H9 (cell line): ENCODE data around the gene ST6GALNAC3. TPM values are rescaled to one million over a fixed set of nuclear protein-coding genes. Genes with fewer than 3 reads are reported as not detected.

ENCODE experiments used
- DNase-seq: peaks from one replicate; pipeline ENCODE4 v3.0.0-alpha.2; 2017
- H2AFZ ChIP-seq: one replicate; pipeline ENCODE4 v1.6.1; 2013; ENCODE audit warnings: mild to moderate bottlenecking, low read length, control low read depth, moderate library complexity
- H2AK5ac ChIP-seq: 2 replicates; pipeline ENCODE4 v1.6.1; 2013; ENCODE audit warnings: low read length, control low read depth, mixed read lengths; ENCODE audit not compliant: insufficient read length
- H2BK120ac ChIP-seq: one replicate; pipeline ENCODE4 v1.6.1; 2013; ENCODE audit warnings: low read depth, mild to moderate bottlenecking, low read length, control low read depth, inconsistent platforms; ENCODE audit not compliant: poor library complexity, severe bottlenecking
- H2BK12ac ChIP-seq: 2 replicates; pipeline ENCODE4 v1.6.1; 2013; ENCODE audit warnings: low read length, control low read depth, mixed read lengths, low read depth; ENCODE audit not compliant: insufficient read length
- H2BK15ac ChIP-seq: 2 replicates; pipeline ENCODE4 v1.6.1; 2013; ENCODE audit warnings: low read depth, low read length, control low read depth
- H2BK20ac ChIP-seq: one replicate; pipeline ENCODE4 v1.6.1; 2013; ENCODE audit warnings: low read depth, mild to moderate bottlenecking, low read length, control low read depth, inconsistent platforms; ENCODE audit not compliant: poor library complexity, severe bottlenecking
- H2BK5ac ChIP-seq: 2 replicates; pipeline ENCODE4 v1.6.1; 2013; ENCODE audit warnings: low read length, control low read depth, mixed read lengths; ENCODE audit not compliant: insufficient read length
- H3K14ac ChIP-seq: 2 replicates; pipeline ENCODE4 v1.6.1; 2013; ENCODE audit warnings: low read length, control low read depth; ENCODE audit not compliant: insufficient read depth
- H3K18ac ChIP-seq: 2 replicates; pipeline ENCODE4 v1.6.1; 2013; ENCODE audit warnings: low read depth, mild to moderate bottlenecking, mixed read lengths, low read length, control low read depth; ENCODE audit not compliant: insufficient read length
- H3K23ac ChIP-seq: 2 replicates; pipeline ENCODE4 v1.6.1; 2013; ENCODE audit warnings: low read length, control low read depth, mixed read lengths, low read depth; ENCODE audit not compliant: insufficient read length
- H3K23me2 ChIP-seq: 2 replicates; pipeline ENCODE4 v1.6.1; 2013; ENCODE audit warnings: low read depth, mild to moderate bottlenecking, mixed read lengths, low read length, control low read depth; ENCODE audit not compliant: insufficient read length, poor library complexity, severe bottlenecking
- H3K27ac ChIP-seq: 2 replicates; pipeline ENCODE4 v1.5.1; 2013; ENCODE audit warnings: low read length, control low read depth, mixed read lengths, low read depth; ENCODE audit not compliant: insufficient read length
- H3K27me3 ChIP-seq: 2 replicates; pipeline ENCODE4 v1.6.1; 2013; ENCODE audit warnings: low read length, control low read depth, inconsistent platforms; ENCODE audit not compliant: insufficient read depth
- H3K4ac ChIP-seq: 2 replicates; pipeline ENCODE4 v1.6.1; 2013; ENCODE audit warnings: low read depth, mild to moderate bottlenecking, control low read depth, inconsistent platforms, low read length, moderate library complexity
- H3K4me1 ChIP-seq: 2 replicates; pipeline ENCODE4 v1.6.1; 2013; ENCODE audit warnings: low read length, control low read depth, inconsistent platforms; ENCODE audit not compliant: insufficient read depth
- H3K4me2 ChIP-seq: 2 replicates; pipeline ENCODE4 v1.6.1; 2013; ENCODE audit warnings: low read length, control low read depth, mixed read lengths; ENCODE audit not compliant: insufficient read length, insufficient read depth
- H3K56ac ChIP-seq: 2 replicates; pipeline ENCODE4 v1.6.1; 2013; ENCODE audit warnings: low read depth, mild to moderate bottlenecking, mixed read lengths, low read length, control low read depth; ENCODE audit not compliant: insufficient read length
- H3K79me1 ChIP-seq: 2 replicates; pipeline ENCODE4 v1.6.1; 2013; ENCODE audit warnings: low read depth, mild to moderate bottlenecking, moderate library complexity, low read length, control low read depth, inconsistent platforms; ENCODE audit not compliant: insufficient read depth, poor library complexity, severe bottlenecking
- H3K79me2 ChIP-seq: 2 replicates; pipeline ENCODE4 v1.6.1; 2013; ENCODE audit warnings: low read length, control low read depth, inconsistent platforms; ENCODE audit not compliant: insufficient read depth
- H3K9ac ChIP-seq: 2 replicates; pipeline ENCODE4 v1.6.1; 2013; ENCODE audit warnings: low read length, control low read depth, mixed read lengths; ENCODE audit not compliant: insufficient read length; ENCODE audit errors: extremely low read depth
- H3K9me3 ChIP-seq: one replicate; pipeline ENCODE4 v1.6.1; 2013; ENCODE audit warnings: low read depth, low read length, inconsistent platforms; ENCODE audit not compliant: control insufficient read depth
- H3T11ph ChIP-seq: one replicate; pipeline ENCODE4 v1.6.1; 2013; ENCODE audit warnings: mild to moderate bottlenecking, low read length, control low read depth, inconsistent platforms
- H4K20me1 ChIP-seq: one replicate; pipeline ENCODE4 v1.6.1; 2013; ENCODE audit not compliant: control insufficient read depth, insufficient read length, insufficient read depth
- H4K5ac ChIP-seq: 2 replicates; pipeline ENCODE4 v1.6.1; 2013; ENCODE audit warnings: low read depth, mild to moderate bottlenecking, mixed read lengths, low read length, control low read depth; ENCODE audit not compliant: insufficient read length
- H4K8ac ChIP-seq: replicated peaks from 2 replicates; pipeline ENCODE4 v1.6.1; 2013; ENCODE audit warnings: low read length, control low read depth, mixed read lengths, low read depth; ENCODE audit not compliant: insufficient read length
- H4K91ac ChIP-seq: 2 replicates; pipeline ENCODE4 v1.6.1; 2013; ENCODE audit warnings: low read depth, mild to moderate bottlenecking, moderate library complexity, mixed read lengths, low read length, control low read depth; ENCODE audit not compliant: insufficient read length
- H3K27ac Mint-ChIP-seq, 3 experiments: 2 replicates in 2 of 3; 3 replicates in 1 of 3; pipeline ENCODE4 v1.8.0; 2020 to 2021; ENCODE audit warnings: mixed read lengths in 3 of 3, mild to moderate bottlenecking in 1 of 3, moderate library complexity in 1 of 3
- H3K27me3 Mint-ChIP-seq: 2 replicates; pipeline ENCODE4 v1.8.0; 2021; ENCODE audit warnings: low read depth, mild to moderate bottlenecking, moderate library complexity, mixed read lengths
- H3K36me3 Mint-ChIP-seq, 3 experiments: 2 replicates in 2 of 3; 3 replicates in 1 of 3; pipeline ENCODE4 v1.8.0; 2020 to 2021; ENCODE audit warnings: low read depth in 3 of 3, mixed read lengths in 3 of 3; ENCODE audit not compliant: insufficient read depth in 1 of 3
- H3K4me1 Mint-ChIP-seq, 2 experiments: 2 replicates each; pipeline ENCODE4 v1.8.0; 2020; ENCODE audit warnings: mixed read lengths in 2 of 2
- H3K4me3 Mint-ChIP-seq, 2 experiments: 2 replicates in 1 of 2; 3 replicates in 1 of 2; pipeline ENCODE4 v1.8.0; 2020 to 2021; ENCODE audit warnings: mild to moderate bottlenecking in 2 of 2, mixed read lengths in 2 of 2, moderate library complexity in 1 of 2
- H3K9me3 Mint-ChIP-seq, 2 experiments: 2 replicates in 1 of 2; 3 replicates in 1 of 2; pipeline ENCODE4 v1.8.0; 2020; ENCODE audit warnings: mild to moderate bottlenecking in 2 of 2, mixed read lengths in 2 of 2, moderate library complexity in 1 of 2
- WGBS: extraction: QIAGEN DNeasy Blood & Tissue Kit; methylation state at CpG from one replicate; pipeline ENCODE4 v1.1.7; 2013; ENCODE audit warnings: missing lambda C conversion rate, low lambda C conversion rate, mixed read lengths; ENCODE audit not compliant: insufficient read length; ENCODE audit errors: extremely low coverage; 5-methylcytosine and 5-hydroxymethylcytosine counted together
- total RNA-seq: library from RNA; stranded (reverse); gene quantifications from 2 replicates; pipeline ENCODE4 v1.2.1, GENCODE V29; 2021
- TF ChIP-seq, protein P1 (sequence below): fragments of 200-600 bp; sonication (generic); conservative IDR thresholded peaks from 3 replicates; pipeline ENCODE4 v1.8.0; 2021; ENCODE audit warnings: antibody characterized with exemption, mild to moderate bottlenecking

The ST6GALNAC3 gene
- total RNA-seq, 1 experiment from 2014 or later: 11.2 TPM

DNA sequence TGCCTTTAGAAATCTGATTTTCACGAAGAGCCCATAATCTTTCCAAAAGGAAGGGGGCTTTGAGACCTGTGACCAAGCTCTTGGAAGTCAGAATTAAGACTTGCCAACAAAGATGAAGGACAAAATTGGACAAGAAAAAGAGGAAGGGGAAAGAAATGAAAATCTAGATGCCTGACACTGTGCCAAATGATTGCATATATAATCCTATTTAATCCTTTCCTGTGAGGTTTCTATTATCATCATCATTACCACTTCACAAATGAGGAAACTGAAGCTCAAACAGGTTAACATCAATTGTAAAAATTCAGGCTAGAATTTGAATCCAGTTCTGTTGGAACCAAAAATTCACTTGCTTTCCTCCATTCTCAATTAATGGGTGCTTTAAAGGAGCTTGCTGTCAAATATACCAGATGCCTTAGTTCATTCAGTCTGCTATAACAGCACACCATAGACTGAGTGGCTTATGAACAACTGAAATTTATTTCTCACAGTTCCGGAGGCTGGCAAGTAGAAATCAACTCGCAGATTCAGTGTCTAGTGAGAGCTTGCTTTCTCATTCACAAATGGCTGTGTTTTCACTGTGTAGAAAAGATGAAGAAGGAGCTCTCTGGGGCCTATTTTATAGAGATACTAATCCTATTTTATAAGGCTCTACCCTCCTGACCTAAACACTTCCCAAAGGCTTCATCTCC is 595.2 kb downstream of the ST6GALNAC3 start:
- no peaks in the 10 kb centered on the region for H3K27me3 Mint-ChIP-seq
- no peaks in the 10 kb centered on the region for H3K27me3 ChIP-seq
- H3K14ac ChIP-seq: no peak overlapping the region
- no peaks in the 10 kb centered on the region; a peak in 1 of 7 replicates for H3K36me3 Mint-ChIP-seq
- no peak overlapping the region for H2BK12ac ChIP-seq
- H3K56ac ChIP-seq: no peak overlapping the region
- H2BK15ac ChIP-seq: no peak overlapping the region
- WGBS: no CpG with 5 or more reads among the region's 3 CpGs
- no peaks in the 10 kb centered on the region for H3K4me1 ChIP-seq
- H4K8ac ChIP-seq: no peak overlapping the region
- H2AK5ac ChIP-seq: no peak overlapping the region
- no peak overlapping the region for H2AFZ ChIP-seq
- H3K9me3 Mint-ChIP-seq: peaks cover 0 to 3% of the 10 kb centered on the region in 2 experiments; a peak in 2 of 5 replicates
- H3T11ph ChIP-seq: no peak overlapping the region
- H3K4ac ChIP-seq: no peak overlapping the region
- no peak overlapping the region for H2BK120ac ChIP-seq
- no peaks in the 10 kb centered on the region for H3K79me1 ChIP-seq
- H3K9ac ChIP-seq: no peak overlapping the region
- H3K27ac Mint-ChIP-seq: no peak overlapping the region
- no peak overlapping the region for H4K5ac ChIP-seq
- no peaks in the 10 kb centered on the region for H3K79me2 ChIP-seq
- TF ChIP-seq, protein P1, sequence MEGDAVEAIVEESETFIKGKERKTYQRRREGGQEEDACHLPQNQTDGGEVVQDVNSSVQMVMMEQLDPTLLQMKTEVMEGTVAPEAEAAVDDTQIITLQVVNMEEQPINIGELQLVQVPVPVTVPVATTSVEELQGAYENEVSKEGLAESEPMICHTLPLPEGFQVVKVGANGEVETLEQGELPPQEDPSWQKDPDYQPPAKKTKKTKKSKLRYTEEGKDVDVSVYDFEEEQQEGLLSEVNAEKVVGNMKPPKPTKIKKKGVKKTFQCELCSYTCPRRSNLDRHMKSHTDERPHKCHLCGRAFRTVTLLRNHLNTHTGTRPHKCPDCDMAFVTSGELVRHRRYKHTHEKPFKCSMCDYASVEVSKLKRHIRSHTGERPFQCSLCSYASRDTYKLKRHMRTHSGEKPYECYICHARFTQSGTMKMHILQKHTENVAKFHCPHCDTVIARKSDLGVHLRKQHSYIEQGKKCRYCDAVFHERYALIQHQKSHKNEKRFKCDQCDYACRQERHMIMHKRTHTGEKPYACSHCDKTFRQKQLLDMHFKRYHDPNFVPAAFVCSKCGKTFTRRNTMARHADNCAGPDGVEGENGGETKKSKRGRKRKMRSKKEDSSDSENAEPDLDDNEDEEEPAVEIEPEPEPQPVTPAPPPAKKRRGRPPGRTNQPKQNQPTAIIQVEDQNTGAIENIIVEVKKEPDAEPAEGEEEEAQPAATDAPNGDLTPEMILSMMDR: no peak
- H3K23me2 ChIP-seq: no peaks in the 10 kb centered on the region
- no peak for DNase-seq
- H2BK5ac ChIP-seq: no peak overlapping the region
- H4K20me1 ChIP-seq: no peaks in the 10 kb centered on the region
- H3K4me3 Mint-ChIP-seq: no peak overlapping the region
- no peaks in the 10 kb centered on the region for H3K4me1 Mint-ChIP-seq
- H4K91ac ChIP-seq: no peak overlapping the region
- H3K18ac ChIP-seq: no peak overlapping the region
- H3K4me2 ChIP-seq: no peak overlapping the region
- H3K9me3 ChIP-seq: no peaks in the 10 kb centered on the region
- H3K27ac ChIP-seq: no peak overlapping the region
- H3K23ac ChIP-seq: no peak overlapping the region
- no peak overlapping the region for H2BK20ac ChIP-seq
